Gastroesophageal sphincter (tissue), 3 donors: ENCODE data around the gene POU4F1.

Source experiments
- EP300 ChIP-seq: sonication (generic); formaldehyde crosslinking; IDR thresholded peaks from one replicate; pipeline ENCODE4 v1.6.1; 2017; ENCODE audit warnings: antibody characterized with exemption, mild to moderate bottlenecking
- POLR2A ChIP-seq, 2 donors: fragments of 450-650 bp; IDR thresholded peaks; one replicate each; pipeline ENCODE4 v1.6.1; 2017; ENCODE audit warnings: antibody characterized with exemption in 2 of 2, mild to moderate bottlenecking in 2 of 2, moderate library complexity in 1 of 2
- POLR2AphosphoS5 ChIP-seq: sonication (generic); formaldehyde crosslinking; IDR thresholded peaks from one replicate; pipeline ENCODE4 v1.6.1; 2017; ENCODE audit warnings: antibody characterized with exemption
- TF ChIP-seq, protein P1 (sequence below), 4 experiments: fragments of 200-600 bp in 2 of 4; fragments of 450-650 bp in 2 of 4; sonication (generic) in 1 of 4; IDR thresholded peaks; one replicate each; pipeline ENCODE4 v1.5.1; 2017 to 2019; ENCODE audit warnings: antibody characterized with exemption in 4 of 4, mild to moderate bottlenecking in 2 of 4, moderate library complexity in 2 of 4

DNA sequence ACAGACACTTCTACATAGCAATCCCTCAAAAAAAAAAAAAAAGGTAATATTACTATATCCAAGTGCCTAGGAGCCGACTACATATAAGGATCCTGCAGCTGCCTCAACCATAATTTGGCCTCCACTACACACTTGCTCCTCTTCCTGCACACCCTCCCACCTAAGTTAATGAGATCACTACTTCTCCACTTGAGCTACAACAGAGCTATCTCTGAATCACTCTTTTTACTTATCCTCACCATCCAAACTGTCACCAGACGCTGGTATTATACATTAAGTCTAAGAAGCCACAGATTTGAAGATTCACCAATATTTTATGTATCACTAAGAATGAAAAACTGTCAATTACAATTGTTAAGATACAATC, 47.3 kb upstream of the POU4F1 start:
- TF ChIP-seq, protein P1, sequence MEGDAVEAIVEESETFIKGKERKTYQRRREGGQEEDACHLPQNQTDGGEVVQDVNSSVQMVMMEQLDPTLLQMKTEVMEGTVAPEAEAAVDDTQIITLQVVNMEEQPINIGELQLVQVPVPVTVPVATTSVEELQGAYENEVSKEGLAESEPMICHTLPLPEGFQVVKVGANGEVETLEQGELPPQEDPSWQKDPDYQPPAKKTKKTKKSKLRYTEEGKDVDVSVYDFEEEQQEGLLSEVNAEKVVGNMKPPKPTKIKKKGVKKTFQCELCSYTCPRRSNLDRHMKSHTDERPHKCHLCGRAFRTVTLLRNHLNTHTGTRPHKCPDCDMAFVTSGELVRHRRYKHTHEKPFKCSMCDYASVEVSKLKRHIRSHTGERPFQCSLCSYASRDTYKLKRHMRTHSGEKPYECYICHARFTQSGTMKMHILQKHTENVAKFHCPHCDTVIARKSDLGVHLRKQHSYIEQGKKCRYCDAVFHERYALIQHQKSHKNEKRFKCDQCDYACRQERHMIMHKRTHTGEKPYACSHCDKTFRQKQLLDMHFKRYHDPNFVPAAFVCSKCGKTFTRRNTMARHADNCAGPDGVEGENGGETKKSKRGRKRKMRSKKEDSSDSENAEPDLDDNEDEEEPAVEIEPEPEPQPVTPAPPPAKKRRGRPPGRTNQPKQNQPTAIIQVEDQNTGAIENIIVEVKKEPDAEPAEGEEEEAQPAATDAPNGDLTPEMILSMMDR (IDR thresholded peaks at IDR 0.05): no peak
- TF ChIP-seq POLR2AphosphoS5 (no peak), POLR2A (IDR thresholded peaks at IDR 0.05) (no peak), EP300 (no peak)
